GM13977 (cell line): ENCODE data around the gene ERGIC1.

Experiments used
- DNase-seq: peaks from one replicate; pipeline ENCODE4 v3.0.0; 2012; ENCODE audit warnings: low spot score
- CTCF ChIP-seq: IDR thresholded peaks from 2 replicates; pipeline ENCODE4 v1.5.1; 2012; ENCODE audit warnings: mild to moderate bottlenecking, control low read depth; ENCODE audit not compliant: insufficient read depth; ENCODE audit errors: extremely low read depth, missing control alignments
- in situ Hi-C: fragments of 300-500 bp; cut with MboI; formaldehyde crosslinking; loops from one replicate; pipeline ENCODE4 v1.12.0; 2022; ENCODE audit warnings: low sequenced_read_pairs, low pct_unique_long_range_greater_than_20kb, mixed read lengths, inconsistent platforms; ENCODE audit not compliant: unreplicated experiment

Gene ERGIC1

GRCh38 chr5:172873513-172873912, 39.5 kb downstream of the ERGIC1 start:
- in situ Hi-C loops: no loop called here

GRCh38 chr5:172874647-172875504, 40.8 kb downstream of the ERGIC1 start:
- TF ChIP-seq CTCF: no peak
- in situ Hi-C loops: no loop called here
- DNase-seq: no peak

More at GRCh38 chr5:172873513-172873912, 39.5 kb downstream of the ERGIC1 start:
- DNase-seq: no peak
- TF ChIP-seq CTCF: no peak

- no peak for TF ChIP-seq CTCF
- in situ Hi-C loops: no loop called here
- no peak for DNase-seq
Measured at GRCh38 chr5:172875505-172876279, 41.6 kb downstream of the ERGIC1 start.

- TF ChIP-seq CTCF: no peak
- DNase-seq: no peak
- in situ Hi-C loops: no loop called here
Measured at GRCh38 chr5:172876578-172876977, 42.5 kb downstream of the ERGIC1 start.

- TF ChIP-seq CTCF: no peak
- in situ Hi-C loops: no loop called here
- no peak for DNase-seq
Measured at GRCh38 chr5:172877466-172878260, 43.6 kb downstream of the ERGIC1 start.

- in situ Hi-C loops: no loop called here
- TF ChIP-seq CTCF: no peak
- no peak for DNase-seq
Measured at GRCh38 chr5:172878585-172878932, 44.5 kb downstream of the ERGIC1 start.
